NCI-H82 treated with DMSO at 0.1 percent for 48 hours (cell line): ENCODE measurements around the gene DVL2.

ENCODE experiments used
- DNase-seq: peaks from one replicate; lab custom pipeline; 2025; ENCODE audit not compliant: unreplicated experiment; lab: John Stamatoyannopoulos, UW

DVL2 gene

DNA sequence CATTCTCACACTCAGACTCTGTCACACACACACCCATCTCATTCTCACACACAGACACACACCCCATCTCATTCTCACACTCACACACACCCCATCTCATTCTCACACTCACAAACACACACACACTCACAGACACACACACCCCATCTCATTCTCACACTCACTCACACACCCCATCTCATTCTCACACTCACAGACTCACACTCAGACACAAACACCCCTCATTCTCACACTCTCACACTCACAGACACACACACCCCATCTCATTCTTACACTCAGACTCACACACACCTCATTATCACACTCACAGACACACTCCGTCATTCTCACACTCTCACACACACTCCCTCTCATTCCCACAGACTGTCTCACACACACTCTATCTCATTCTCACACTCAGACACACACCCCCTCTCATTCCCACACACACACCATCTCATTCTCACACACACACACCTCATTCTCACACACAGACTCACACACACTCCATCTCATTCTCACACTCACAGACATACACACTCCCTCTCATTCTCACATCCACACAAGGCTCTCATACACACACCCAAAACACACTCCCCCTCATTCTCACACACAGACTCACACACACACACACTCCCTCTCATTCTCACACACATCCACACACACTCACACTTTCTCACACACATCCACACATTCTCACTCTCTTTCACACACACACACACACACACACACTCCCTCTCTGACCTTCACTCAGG, 58.0 kb downstream of the DVL2 start:
- DNase-seq, result no peak
